ENCODE measurements around the gene RXRA.

RXRA gene

DNA sequence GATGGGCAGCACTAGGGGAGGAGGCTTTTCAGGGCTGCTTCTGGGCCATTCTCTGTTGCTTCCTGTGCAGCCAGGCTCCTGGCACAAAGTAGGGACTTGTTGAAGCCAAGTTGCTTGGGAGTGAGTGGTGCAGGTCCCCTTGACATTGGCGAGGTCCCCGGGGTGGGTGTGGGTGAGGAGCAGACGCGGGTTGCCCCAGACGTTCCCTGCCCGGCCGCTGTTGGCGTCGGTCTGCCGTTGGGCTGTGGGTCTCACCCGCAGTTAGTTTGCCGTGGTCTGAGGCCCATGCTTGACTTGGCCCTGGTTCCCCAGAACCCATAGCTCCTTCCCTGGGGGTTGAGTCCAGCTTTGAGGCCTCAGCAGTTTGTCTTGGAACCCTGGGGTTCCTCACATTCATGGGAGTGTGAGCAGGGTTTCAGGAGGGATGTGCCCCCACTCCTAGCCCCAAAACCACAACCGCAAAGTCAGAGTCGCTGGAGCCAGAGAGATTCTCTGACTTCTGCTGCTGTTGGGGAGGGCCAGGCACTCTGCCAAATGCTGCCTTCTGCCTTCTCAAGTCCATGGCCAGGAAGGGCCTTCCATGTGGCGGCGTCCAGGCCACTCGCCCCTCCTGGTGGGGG, 77.5 kb downstream of the RXRA start:
- no peak for FAIRE-seq

DNA sequence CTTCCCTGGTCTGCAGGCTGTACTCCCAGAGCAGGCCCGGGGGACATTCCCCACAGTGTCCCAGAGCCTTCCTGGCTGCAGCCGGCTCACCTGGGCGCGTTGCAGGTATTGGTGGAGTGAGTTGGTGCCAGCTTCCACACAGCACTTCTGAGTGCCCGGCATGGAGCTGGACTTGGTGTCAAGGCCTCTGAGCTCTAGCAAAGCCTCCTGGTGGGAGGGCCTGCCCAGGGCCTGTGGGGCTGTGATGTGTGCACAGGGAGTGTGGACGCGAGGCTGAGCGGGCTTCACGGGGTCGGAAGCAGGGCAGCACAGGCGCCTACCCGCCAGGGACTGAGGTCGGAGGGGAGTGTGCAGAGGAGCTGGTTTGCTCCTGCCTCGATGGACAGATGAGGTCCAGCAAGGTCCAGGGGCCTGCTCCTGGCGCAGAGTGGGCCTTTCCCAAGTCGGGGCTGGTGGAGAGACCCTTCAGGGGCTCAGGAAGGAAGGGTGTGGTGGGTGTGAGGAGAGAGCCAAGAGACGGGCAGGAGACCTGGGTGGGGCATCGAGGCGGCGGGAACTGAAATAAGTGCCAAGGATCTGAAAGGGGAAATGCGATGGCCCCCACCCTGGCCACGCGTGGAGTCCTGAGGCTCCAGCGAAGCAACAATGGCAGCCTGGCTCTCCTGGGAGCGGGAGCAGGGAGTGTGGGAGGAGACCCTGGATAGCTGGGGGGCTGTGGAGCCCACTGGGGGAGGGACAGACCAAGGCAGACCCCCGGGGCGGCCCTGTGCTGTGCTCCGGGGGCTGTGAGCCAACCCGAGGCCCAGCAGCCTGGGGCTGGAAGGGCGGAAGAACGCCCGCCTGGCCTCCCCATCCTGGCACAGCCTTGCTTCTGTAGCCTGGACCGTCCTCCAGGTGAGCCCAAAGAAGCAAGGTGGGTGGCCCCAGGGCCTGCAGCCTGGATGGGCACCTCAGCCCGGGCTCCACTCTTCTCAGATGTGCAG, 78.4 kb downstream of the RXRA start:
- no peak for FAIRE-seq

DNA sequence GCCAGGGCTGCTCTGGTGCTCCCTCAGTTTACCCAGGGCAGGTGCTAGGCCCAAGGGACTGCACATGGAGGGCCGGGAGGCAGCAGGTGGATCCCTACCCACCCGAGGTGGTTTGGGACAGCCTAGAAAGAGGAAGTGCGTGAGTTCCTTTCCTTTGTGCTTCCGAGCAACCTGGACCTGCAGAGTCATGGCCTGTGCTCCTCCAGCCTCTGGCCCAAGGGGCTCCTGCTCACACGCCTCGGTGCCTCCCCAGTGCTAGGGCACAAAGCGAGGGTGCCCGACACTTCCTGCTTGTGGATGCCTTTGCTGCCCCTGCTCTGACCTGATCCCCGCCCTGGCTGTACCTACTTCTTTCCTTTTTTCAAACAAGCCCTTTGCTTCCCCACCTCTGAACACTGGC, 79.3 kb downstream of the RXRA start:
- no peak for FAIRE-seq

- FAIRE-seq, result no peak
These were observed 80.3 kb downstream of the RXRA start for GRCh38 chr9:134406366-134407120.

DNA sequence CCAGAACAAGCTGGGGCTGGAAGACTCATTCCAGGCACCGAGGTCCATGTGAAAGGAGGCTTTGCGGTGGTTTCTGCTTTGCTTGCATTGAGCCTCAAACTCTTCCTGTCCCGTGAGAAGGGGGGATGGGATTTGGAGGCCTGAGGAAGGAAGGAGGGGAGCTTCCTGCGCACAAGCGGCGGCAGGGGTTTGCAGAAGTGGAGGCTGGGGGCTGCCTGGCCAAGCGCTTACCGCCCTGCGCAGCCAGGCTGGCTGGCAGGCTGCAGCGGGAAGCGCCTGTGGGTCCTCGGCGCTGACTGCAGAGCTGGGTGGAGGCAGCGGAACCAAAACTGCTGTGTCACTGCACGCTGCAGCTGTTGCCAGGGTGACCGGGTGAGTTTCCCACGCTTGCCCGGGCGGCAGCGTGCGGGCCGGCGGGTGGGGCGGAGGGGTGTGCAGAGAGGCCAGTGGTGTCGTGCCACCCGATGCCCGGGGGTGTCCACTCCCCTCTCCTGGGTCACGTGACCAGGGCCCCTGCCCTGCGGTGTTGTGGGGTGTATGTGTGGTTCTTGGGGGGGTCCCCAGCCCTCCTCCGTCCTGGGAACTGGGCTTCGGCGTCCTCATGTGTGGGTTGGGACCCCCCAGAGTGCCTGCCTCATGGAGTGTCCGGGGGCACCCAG, 81.0 kb downstream of the RXRA start:
- no peak for FAIRE-seq

DNA sequence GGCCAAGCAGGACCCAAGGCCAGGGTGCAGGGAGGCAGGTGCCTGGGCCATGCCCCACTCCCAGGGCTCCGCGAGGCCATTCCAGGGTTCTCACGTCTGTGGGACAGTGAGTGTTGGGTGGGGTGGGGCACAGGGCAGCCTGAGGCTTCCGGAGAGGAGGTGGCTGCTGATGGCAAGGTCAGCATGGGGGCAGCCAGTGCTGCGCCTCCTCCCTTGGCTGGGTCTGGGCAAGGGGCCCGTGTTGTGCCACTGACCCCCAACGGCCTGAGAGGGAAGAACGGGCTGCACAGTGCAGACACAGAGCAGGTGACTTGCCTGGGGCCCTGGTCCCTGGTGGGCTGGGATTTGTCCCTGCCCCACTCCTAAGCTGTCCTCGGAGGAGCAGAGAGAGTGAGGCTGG, 82.1 kb downstream of the RXRA start:
- FAIRE-seq, result no peak

DNA sequence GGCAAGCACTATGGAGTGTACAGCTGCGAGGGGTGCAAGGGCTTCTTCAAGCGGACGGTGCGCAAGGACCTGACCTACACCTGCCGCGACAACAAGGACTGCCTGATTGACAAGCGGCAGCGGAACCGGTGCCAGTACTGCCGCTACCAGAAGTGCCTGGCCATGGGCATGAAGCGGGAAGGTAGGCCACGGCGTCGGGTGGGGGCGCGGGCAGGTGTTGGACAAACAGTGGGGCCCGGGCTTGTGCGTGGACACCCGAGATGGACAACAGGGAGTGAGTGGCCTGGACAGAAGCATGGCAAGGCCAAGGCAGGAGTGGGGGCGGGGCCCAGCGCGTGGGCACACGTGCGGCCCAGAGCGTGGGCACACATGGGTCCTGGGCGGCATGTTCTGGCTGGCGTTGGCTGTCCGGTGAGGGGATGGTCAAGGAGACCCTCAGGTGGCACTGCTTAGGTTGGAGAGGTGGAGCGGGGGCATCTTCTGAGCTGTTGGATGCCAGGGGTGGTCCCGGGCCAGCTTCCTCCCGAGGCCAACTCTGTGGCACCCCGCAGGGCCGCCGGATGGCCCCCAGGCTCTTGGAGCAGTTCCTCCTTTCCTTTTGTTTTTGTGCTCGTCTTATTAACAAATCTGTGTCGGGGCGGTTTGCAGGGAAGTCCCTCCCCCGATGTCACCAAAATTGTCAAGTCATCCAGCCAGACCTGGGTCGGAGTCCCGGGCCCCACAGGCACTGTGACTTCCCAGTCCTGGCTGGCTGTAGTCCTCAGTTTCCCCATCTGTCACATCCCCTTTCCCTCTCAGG, 82.9 kb downstream of the RXRA start:
- no peak for FAIRE-seq

- FAIRE-seq, result no peak
These were observed 84.0 kb downstream of the RXRA start for GRCh38 chr9:134410071-134410834.

DNA sequence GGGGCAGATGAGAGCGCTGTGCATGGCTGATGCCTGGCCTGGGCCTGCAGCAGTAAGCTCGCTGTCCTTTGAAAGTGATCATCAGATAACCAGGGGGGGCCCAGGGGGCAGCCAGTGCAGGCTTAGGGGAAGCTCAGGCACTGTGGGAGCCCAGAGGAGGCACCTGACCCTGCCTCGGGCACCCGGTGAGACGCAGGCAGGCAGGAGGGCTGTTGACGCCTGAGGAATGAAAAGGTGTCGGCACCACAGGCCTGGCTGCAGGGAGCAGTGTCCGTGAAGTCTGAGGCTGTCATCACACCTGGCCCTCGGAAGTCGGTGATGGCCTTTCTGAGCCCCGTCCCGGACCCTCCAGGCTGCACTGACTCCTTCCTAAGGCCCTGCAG, 84.6 kb downstream of the RXRA start:
- FAIRE-seq, result no peak

DNA sequence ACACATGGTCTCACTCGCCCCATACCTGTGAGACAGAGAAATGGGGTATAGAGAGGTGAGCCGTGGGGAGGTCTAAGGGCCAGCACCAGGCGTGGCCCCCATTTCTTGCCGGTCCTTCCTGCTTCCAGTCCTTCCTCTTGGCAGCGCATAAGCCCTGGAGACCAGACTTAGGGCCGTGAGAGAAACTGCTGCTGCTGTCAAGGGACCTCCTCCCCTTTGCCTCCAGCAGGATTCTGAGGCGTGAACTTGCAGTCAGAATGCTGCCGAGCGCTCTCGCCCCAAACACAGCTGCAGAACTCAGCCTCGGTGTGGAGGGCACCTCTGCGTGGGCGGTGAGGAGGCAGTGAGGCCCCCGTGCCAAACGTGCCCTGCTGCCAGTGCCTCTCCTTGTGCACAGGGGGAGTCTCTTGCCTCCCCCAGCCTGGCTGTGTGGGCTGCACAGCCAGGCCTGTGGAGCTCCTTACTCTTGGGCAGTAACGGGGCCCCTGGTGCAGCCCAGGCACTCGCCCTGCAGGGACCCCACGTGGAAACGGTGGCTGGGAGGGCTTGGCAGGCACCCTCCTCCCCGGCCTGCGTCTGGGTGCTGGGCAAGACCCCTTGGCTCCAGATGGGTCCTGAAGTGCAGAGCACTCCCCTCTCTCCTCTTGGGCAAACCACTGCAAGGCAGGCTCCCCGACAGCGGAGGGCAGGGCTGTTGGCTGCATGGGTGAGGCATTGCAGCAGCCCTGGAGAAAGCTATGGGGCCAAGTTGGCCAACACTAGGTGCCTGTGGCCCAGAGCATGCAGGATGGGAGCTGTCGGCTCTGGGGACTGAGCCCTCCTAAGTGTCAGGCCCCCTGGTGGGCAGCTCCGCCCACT, 85.4 kb downstream of the RXRA start:
- FAIRE-seq, result no peak

- no peak for FAIRE-seq
These were observed 86.0 kb downstream of the RXRA start for GRCh38 chr9:134412298-134412711.

GRCh38 chr9:134413112-134413715, 87.0 kb downstream of the RXRA start:
- no peak for FAIRE-seq

GRCh38 chr9:134413890-134414623, 87.8 kb downstream of the RXRA start:
- FAIRE-seq, result no peak

- FAIRE-seq, result no peak
These were observed 88.7 kb downstream of the RXRA start for GRCh38 chr9:134414900-134415425.

DNA sequence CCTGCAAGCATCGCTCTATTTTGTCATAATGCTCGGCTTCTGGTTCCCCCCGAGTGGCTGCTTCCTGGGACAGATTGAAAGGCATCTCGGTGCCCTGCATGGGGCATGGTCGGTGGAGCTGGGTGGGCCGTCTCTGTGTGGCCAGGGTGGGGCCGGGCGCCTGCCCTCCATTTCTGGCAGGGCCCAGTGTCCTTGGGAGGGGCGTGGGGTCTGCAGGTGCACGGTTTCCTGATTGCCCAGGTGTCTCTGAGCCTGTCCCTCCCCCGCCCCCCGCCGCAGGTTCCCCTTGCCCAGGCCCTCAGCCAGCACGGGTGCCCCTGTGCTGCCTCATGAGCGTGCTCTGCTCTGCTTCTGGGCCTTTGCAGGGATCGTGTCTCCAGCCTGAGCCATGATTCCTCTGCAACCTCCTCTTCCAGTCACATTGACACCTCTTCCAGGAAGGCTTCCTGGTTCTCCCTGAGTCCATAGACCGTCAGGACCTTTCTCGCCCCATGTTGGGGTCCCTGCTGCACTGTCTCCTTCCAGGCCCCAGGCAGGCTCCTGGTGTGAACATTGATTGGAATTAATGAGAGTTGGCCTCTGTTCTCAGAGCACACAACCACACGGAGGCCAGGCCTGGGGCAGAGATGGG, 90.2 kb downstream of the RXRA start:
- FAIRE-seq, result no peak

DNA sequence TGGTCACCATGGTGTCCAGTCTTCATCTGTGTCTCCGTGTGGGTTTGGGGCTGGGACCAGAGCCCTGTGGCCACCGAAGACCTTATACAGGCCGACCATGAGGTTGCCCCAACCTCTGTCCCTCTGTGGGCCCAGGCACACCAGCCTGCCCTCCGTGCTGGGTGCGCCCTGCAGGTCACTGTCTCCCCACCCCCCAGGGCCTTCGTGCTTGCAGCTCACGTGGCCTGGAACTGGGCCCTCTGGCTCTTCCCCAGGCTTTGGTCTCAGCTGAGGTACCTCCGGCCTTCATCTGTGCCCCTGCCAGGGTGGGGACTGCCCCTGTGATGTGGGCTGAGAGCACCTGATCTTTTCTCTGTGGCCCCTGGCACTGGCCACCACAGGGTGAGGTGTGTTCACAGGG, 92.1 kb downstream of the RXRA start:
- no peak for FAIRE-seq

DNA sequence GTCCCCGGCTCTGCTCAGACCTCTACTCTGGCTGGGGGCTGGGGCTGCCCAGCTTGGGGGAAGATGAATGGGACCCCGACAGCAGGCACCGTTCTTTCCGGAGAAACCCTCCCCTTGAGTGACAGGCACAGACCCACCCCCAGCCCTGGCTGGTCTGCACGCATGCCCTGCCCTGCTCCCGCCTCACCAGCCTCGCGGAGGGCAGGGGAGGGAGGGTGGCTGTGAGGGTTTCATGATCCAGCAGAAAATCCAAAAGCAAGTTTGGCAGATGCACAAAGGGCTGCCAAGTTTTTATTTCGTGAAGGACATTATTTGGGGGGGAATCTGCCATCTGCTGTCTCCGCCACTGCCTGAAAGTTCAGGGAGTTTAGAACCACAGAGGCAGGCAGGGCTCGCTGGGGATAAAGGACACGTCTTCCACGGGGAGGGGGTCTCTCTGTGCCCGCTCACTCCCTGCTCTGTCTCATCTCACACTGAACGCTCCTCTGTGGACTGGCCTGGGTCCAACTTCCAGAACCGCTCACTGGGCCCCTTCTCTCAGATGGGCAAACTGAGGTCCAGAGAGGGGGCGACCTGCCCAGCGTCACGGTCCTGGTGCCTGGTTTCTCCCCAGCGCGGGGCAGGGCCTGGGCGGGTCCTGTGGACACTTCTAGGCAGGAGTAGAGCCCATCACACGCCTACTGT, 92.9 kb downstream of the RXRA start:
- FAIRE-seq, result no peak

DNA sequence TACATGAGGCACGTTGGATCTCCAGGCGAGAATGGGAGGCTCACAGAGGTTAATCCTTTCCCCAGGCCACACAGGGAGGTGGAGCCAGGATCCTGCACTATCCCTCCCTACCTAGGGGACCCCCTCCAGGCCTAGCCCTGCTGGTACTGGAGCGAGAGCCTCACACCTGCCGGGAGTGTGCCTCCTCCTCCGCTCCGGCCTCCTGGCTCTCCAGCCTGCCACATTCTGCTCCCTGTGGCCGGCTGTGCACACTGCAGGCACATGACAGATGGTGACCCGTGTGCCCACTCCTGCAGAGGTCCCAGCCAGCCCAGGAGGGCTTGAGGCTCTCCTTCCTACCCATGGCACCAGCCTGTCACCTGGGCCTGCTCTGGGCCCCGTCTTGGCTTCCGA, 93.4 kb downstream of the RXRA start:
- no peak for FAIRE-seq
